GM12878 (cell line): ENCODE data around the gene DVL2. TPM values are rescaled to one million over a fixed set of nuclear protein-coding genes. Genes with fewer than 3 reads are reported as not detected.
A peak's percentile ranks its signal among the peaks of the same experiment; 100 is the strongest.

ENCODE experiments used
- CHD4 ChIP-seq: fragments of 200-600 bp; sonication (generic); IDR thresholded peaks from 2 replicates; pipeline ENCODE4 v1.6.1; 2016; ENCODE audit warnings: mild to moderate bottlenecking
- CREM ChIP-seq: IDR thresholded peaks from 2 replicates; pipeline ENCODE4 v1.6.1; 2014; ENCODE audit warnings: antibody characterized with exemption, low read depth
- E2F4 ChIP-seq: IDR thresholded peaks from 2 replicates; pipeline ENCODE4 v1.6.1; 2012; ENCODE audit warnings: low read depth, low read length, improper control_type of control experiment
- EP300 ChIP-seq, 2 experiments: fragments of 150-350 bp in 1 of 2; IDR thresholded peaks; 2 replicates each; pipeline ENCODE4 v1.6.1; 2011 to 2012; ENCODE audit warnings: low read depth in 2 of 2, low read length in 2 of 2, borderline replicate concordance in 1 of 2, improper control_type of control experiment in 1 of 2, inconsistent platforms in 1 of 2; ENCODE audit not compliant: control insufficient read depth in 1 of 2
- GATAD2B ChIP-seq: fragments of 450-650 bp; conservative IDR thresholded peaks from 2 replicates; pipeline ENCODE4 v1.6.1; 2017; ENCODE audit warnings: low read depth, mild to moderate bottlenecking, moderate library complexity
- MAX ChIP-seq: IDR thresholded peaks from 2 replicates; pipeline ENCODE4 v1.6.1; 2012; ENCODE audit warnings: low read depth, low read length, improper control_type of control experiment
- MXI1 ChIP-seq: fragments of 150-350 bp; IDR thresholded peaks from 2 replicates; pipeline ENCODE4 v1.6.1; 2011; ENCODE audit warnings: low read depth, mild to moderate bottlenecking, inconsistent platforms, low read length, improper control_type of control experiment
- MYB ChIP-seq: fragments of 150-350 bp; IDR thresholded peaks from 2 replicates; pipeline ENCODE4 v1.6.1; 2014; ENCODE audit warnings: mild to moderate bottlenecking, low read depth, low read length, borderline replicate concordance
- NKRF ChIP-seq: fragments of 450-650 bp; conservative IDR thresholded peaks from 2 replicates; pipeline ENCODE4 v1.6.1; 2017; ENCODE audit warnings: mild to moderate bottlenecking, moderate library complexity
- SIN3A ChIP-seq: IDR thresholded peaks from 2 replicates; pipeline ENCODE4 v1.6.1; 2012; ENCODE audit warnings: low read depth, low read length, improper control_type of control experiment
- SMARCA5 ChIP-seq: fragments of 450-650 bp; IDR thresholded peaks from 2 replicates; pipeline ENCODE4 v1.6.1; 2017; ENCODE audit warnings: mild to moderate bottlenecking
- SRF ChIP-seq, 2 experiments: IDR thresholded peaks; 2 replicates each; pipeline ENCODE4 v1.6.1; 2011; ENCODE audit warnings: low read depth in 2 of 2, low read length in 2 of 2, mild to moderate bottlenecking in 1 of 2, moderate library complexity in 1 of 2
- TAF1 ChIP-seq: IDR thresholded peaks from 2 replicates; pipeline ENCODE4 v1.6.1; 2011; ENCODE audit warnings: mild to moderate bottlenecking, low read depth, low read length, borderline replicate concordance
- TARDBP ChIP-seq: IDR thresholded peaks from 2 replicates; pipeline ENCODE4 v1.6.1; 2016; ENCODE audit warnings: borderline replicate concordance
- YY1 ChIP-seq: IDR thresholded peaks from 2 replicates; pipeline ENCODE4 v1.6.1; 2011; ENCODE audit warnings: low read depth, mild to moderate bottlenecking, low read length
- ZBTB11 ChIP-seq: fragments of 450-650 bp; formaldehyde crosslinking; IDR thresholded peaks from 2 replicates; pipeline ENCODE4 v1.5.0; 2022; ENCODE audit warnings: mild to moderate bottlenecking, missing genetic modification characterization
- ZNF687 ChIP-seq: fragments of 450-650 bp; IDR thresholded peaks from 2 replicates; pipeline ENCODE4 v1.6.1; 2017; ENCODE audit warnings: mild to moderate bottlenecking, moderate library complexity
- ZZZ3 ChIP-seq: IDR thresholded peaks from 2 replicates; pipeline ENCODE4 v1.6.1; 2011; ENCODE audit warnings: low read depth; ENCODE audit not compliant: control insufficient read depth, insufficient read length
- polyA plus RNA-seq, 11 experiments: library from polyadenylated mRNA; depleted of rRNA in 4 of 11; unstranded in 6 of 11; stranded (reverse) in 5 of 11; fragments of >200 nt; fragmentation: Nextera tagmentation in 4 of 11; fragmentation: Illumina TruSeq in 1 of 11; extraction: Ambion mirVana in 4 of 11; extraction: Trizol in 1 of 11; gene quantifications; 1 replicate in 1 of 11; 2 replicates in 10 of 11; pipeline versions ENCODE4 v1.2.1 to v1.2.3, GENCODE V29; 2011 to 2016; ENCODE audit warnings: inconsistent platforms in 2 of 11, missing spikeins in 2 of 11, low read depth in 1 of 11
- total RNA-seq, 4 experiments: library from RNA; depleted of rRNA in 3 of 4; stranded (reverse); fragments of >200 nt in 3 of 4; fragmentation: Illumina TruSeq in 1 of 4; extraction: Trizol in 1 of 4; gene quantifications; 2 replicates each; pipeline versions ENCODE4 v1.2.1 to v1.2.3, GENCODE V29; 2013 to 2021

Gene DVL2
- total and polyA plus RNA-seq, 10 of the 15 experiments (the other 5 are each of a cell fraction or from before 2014, with no cell fraction given): 0.97 to 44.8 (median 23.2) TPM

- TF ChIP-seq ZNF687: no peak
- TF ChIP-seq MXI1: no peak; the same call in 1 of the 2 replicates
- TF ChIP-seq YY1: peak; percentile 81
- 0 out of 2 replicates have a peak, but pooled peaks have one; percentile 57 for TF ChIP-seq MAX
- peak; percentile 78; the same call in 1 of the 2 replicates for TF ChIP-seq GATAD2B
- TF ChIP-seq ZZZ3: no peak
- no peak for TF ChIP-seq E2F4
- TF ChIP-seq CHD4: no peak
- no peak for TF ChIP-seq EP300 (IDR thresholded peaks at IDR 0.05; ENCODE audit: borderline replicate concordance in 1 of 2, control insufficient read depth in 1 of 2, low read depth in 2 of 2, low read length in 2 of 2)
- TF ChIP-seq SIN3A: peak; percentile 60
- TF ChIP-seq SRF (IDR thresholded peaks at IDR 0.05; ENCODE audit: low read depth in 2 of 2, low read length in 2 of 2): 0 out of 4 replicates have a peak, but pooled peaks of 1 of the 2 experiments have one; percentile 27
- peak; percentile 86 for TF ChIP-seq MYB
- TF ChIP-seq TARDBP: peak; percentile 84; the same call in 1 of the 2 replicates
- 0 out of 2 replicates have a peak, but pooled peaks have one; percentile 4 for TF ChIP-seq SMARCA5
- TF ChIP-seq NKRF: peak; percentile 53; the same call in 1 of the 2 replicates
- peak; percentile 79 for TF ChIP-seq CREM
- TF ChIP-seq ZBTB11 (CRISPR knock-in tag): no peak
- peak; percentile 39; the same call in 1 of the 2 replicates for TF ChIP-seq TAF1
Observed at GRCh38 chr17:7219812-7220592, 14.3 kb downstream of the DVL2 start, which contains the start of the genes ACADVL and DLG4 (continued).
